Measurements from ENCODE around the gene SCN10A.

DNA sequence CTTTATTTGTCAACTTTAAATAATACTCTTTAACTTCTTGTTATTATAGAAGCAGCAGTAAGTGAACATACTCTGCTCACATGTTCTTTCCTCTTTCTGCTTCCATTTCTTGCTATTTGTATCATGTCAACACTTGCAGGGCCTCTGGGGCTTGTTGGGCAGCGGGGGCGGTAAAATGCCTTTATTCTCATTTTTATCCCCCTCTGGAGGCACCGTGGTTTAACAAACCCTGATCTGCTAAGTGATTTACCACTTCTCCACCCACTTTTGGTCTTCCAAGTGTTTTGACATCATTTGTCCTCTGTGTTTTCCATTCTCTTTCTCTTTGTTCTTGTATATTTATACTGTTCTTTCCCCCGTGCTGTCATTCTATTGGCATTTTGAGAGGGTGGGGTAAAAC, 33.9 kb downstream of the SCN10A start:
- TF ChIP-seq, protein P1, sequence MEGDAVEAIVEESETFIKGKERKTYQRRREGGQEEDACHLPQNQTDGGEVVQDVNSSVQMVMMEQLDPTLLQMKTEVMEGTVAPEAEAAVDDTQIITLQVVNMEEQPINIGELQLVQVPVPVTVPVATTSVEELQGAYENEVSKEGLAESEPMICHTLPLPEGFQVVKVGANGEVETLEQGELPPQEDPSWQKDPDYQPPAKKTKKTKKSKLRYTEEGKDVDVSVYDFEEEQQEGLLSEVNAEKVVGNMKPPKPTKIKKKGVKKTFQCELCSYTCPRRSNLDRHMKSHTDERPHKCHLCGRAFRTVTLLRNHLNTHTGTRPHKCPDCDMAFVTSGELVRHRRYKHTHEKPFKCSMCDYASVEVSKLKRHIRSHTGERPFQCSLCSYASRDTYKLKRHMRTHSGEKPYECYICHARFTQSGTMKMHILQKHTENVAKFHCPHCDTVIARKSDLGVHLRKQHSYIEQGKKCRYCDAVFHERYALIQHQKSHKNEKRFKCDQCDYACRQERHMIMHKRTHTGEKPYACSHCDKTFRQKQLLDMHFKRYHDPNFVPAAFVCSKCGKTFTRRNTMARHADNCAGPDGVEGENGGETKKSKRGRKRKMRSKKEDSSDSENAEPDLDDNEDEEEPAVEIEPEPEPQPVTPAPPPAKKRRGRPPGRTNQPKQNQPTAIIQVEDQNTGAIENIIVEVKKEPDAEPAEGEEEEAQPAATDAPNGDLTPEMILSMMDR (IDR thresholded peaks at IDR 0.05), result no peak
- no peak for TF ChIP-seq POLR2A (IDR thresholded peaks at IDR 0.05)

All from esophagus squamous epithelium (tissue), 4 donors.